Ovary (tissue), 3 donors: Measurements from ENCODE around the gene MEF2B.

Source experiments
- CTCF ChIP-seq, 3 donors: fragments of 450-650 bp in 2 of 3; fragments of 200-600 bp in 1 of 3; IDR thresholded peaks; one replicate each; pipeline versions ENCODE4 v1.5.1 to v1.8.0; 2016 to 2022; ENCODE audit warnings: antibody characterized with exemption in 3 of 3, mild to moderate bottlenecking in 1 of 3
- EP300 ChIP-seq: sonication (generic); formaldehyde crosslinking; IDR thresholded peaks from one replicate; pipeline ENCODE4 v1.6.1; 2017; ENCODE audit warnings: antibody characterized with exemption
- POLR2A ChIP-seq: fragments of 450-650 bp; IDR thresholded peaks from one replicate; pipeline ENCODE4 v1.6.1; 2017; ENCODE audit warnings: antibody characterized with exemption, mild to moderate bottlenecking, moderate library complexity
- donor health status: DM: no; HTN: no; CAD: no.

DNA sequence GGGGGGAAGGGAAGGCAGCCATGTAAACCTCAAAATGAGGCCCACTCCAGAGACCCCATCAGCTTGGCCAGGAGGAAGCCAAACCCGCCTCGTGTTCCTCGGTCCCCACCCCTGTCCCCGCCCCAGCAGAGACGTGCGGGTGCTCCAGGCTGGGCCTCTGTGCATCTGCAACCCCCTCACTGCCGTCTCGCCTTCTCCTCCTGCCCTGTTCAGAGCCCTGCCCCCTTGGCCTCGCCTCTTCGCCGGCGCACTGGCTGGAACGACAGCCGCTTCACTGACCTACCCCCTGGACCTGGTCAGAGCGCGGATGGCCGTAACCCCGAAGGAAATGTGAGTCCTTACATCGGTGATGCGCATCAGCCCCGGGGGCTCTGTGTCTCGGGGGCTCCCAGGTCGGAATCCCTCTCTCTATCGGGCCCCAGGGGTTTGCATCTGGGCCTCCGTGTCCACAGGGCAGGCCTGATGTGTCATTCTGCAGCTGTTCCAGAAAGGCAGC lies 64.0 kb downstream of the MEF2B start:
- TF ChIP-seq CTCF (IDR thresholded peaks at IDR 0.05) (no peak), EP300 (no peak), POLR2A (no peak)
